NCI-H2107 (cell line): Measurements from ENCODE around the gene RALA.
A peak's percentile ranks its signal among the peaks of the same experiment; 100 is the strongest.

Experiments
- DNase-seq: peaks from one replicate; lab custom pipeline; 2025; lab: John Stamatoyannopoulos, UW

The RALA gene

GRCh38 chr7:39623047-39623731, at the start of gene RALA:
RALA (plus strand) TSS chr7:39623572; CDS start chr7:39686668, 63,096 bp downstream.
- peak; percentile 77 for DNase-seq

GRCh38 chr7:39574673-39575349, 48.6 kb upstream of the RALA start:
- DNase-seq, result no peak

GRCh38 chr7:39577229-39577874, 46.0 kb upstream of the RALA start:
- no peak for DNase-seq

GRCh38 chr7:39580149-39580874, 43.1 kb upstream of the RALA start:
- peak; percentile 82 for DNase-seq

GRCh38 chr7:39582536-39582935, 40.8 kb upstream of the RALA start:
- no peak for DNase-seq

GRCh38 chr7:39583539-39583938, 39.8 kb upstream of the RALA start:
- DNase-seq, result no peak

GRCh38 chr7:39587393-39587792, 36.0 kb upstream of the RALA start:
- DNase-seq, result no peak

- no peak for DNase-seq
These were observed 35.0 kb upstream of the RALA start for GRCh38 chr7:39588416-39588815.

- peak; percentile 14 for DNase-seq
These were observed 33.9 kb upstream of the RALA start for GRCh38 chr7:39589323-39590111.

GRCh38 chr7:39592586-39592985, 30.8 kb upstream of the RALA start:
- DNase-seq, result no peak

- no peak for DNase-seq
These were observed 28.3 kb upstream of the RALA start for GRCh38 chr7:39594988-39595620.

GRCh38 chr7:39602351-39602750, 21.0 kb upstream of the RALA start:
- DNase-seq, result no peak

- no peak for DNase-seq
These were observed 19.4 kb upstream of the RALA start for GRCh38 chr7:39603924-39604323.

GRCh38 chr7:39605087-39605486, 18.3 kb upstream of the RALA start:
- no peak for DNase-seq

- DNase-seq, result no peak
These were observed 17.0 kb upstream of the RALA start for GRCh38 chr7:39606352-39606751.

GRCh38 chr7:39606941-39607340, 16.4 kb upstream of the RALA start:
- DNase-seq, result no peak

GRCh38 chr7:39607865-39608264, 15.5 kb upstream of the RALA start:
- DNase-seq, result no peak

GRCh38 chr7:39608278-39608677, 15.1 kb upstream of the RALA start:
- DNase-seq, result no peak

GRCh38 chr7:39609113-39609934, 14.0 kb upstream of the RALA start:
- no peak for DNase-seq

- no peak for DNase-seq
These were observed 13.5 kb upstream of the RALA start for GRCh38 chr7:39609935-39610263.

- no peak for DNase-seq
These were observed 9.8 kb upstream of the RALA start for GRCh38 chr7:39613577-39613976.
